SU-DHL-6 (cell line): ENCODE data around the gene DUS1L.

Experiments used
- CTCF ChIP-seq: fragments of 200-600 bp; sonication (generic); IDR thresholded peaks from one replicate; pipeline ENCODE4 v1.5.1; 2017; ENCODE audit warnings: antibody characterized with exemption, mild to moderate bottlenecking, low read length, moderate library complexity; ENCODE audit not compliant: insufficient read depth, poor library complexity, severe bottlenecking
- EZH2phosphoT487 ChIP-seq: fragments of 200-600 bp; sonication (generic), shearing (Covaris generic); conservative IDR thresholded peaks from 2 replicates; pipeline ENCODE4 v1.6.1; 2018; ENCODE audit warnings: mild to moderate bottlenecking, antibody characterized with exemption, low read length, moderate library complexity, mixed read lengths

GRCh38 chr17:82023447-82024241 is 42.0 kb downstream of the DUS1L start:
- TF ChIP-seq CTCF (no peak), EZH2phosphoT487 (no peak)
